ENCODE results near the gene TMEM131. TPM values are rescaled to one million over a fixed set of nuclear protein-coding genes. Genes with fewer than 3 reads are reported as not detected.

The TMEM131 gene
- total and polyA plus RNA-seq, 2 experiments from 2014 or later, result 9.2 to 22.7 TPM

DNA sequence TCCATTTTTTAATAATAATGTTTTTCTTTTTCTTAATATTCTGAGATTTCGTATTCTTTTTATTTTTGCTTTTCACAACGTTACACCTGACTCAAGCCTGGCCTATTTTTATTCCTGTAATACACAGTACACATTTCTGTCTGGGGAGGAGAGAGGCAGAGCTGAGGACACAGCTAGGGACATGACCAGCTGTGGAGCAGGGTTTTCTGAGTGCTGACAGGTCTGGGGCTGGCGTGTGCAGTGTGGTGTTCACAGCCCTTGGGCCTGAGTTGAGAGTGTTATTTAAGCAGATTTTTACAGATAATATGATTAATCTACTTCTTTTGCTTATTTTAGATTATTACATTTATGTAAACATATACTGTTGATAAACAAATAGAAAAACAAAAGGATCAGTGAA lies 226.4 kb downstream of the TMEM131 start:
- H3K4me3 ChIP-seq, result no peak overlapping the region
- H3K27ac ChIP-seq (ENCODE audit: low read depth), result no peak overlapping the region
- DNase-seq (ENCODE audit: low spot score) (no peak), ATAC-seq (no peak)
- Mint-ChIP-seq H3K4me3 (no peak overlapping the region), H3K4me1 (peaks cover 18% of the 10 kb centered on the region), H3K27me3 (ENCODE audit: insufficient read depth, low read depth, poor library complexity) (no peaks in the 10 kb centered on the region), H3K9me3 (no peaks in the 10 kb centered on the region), H3K36me3 (ENCODE audit: low read depth) (peaks cover 4% of the 10 kb centered on the region; the same call in 2 of the 3 replicates), H3K27ac (no peak overlapping the region)
- no peaks in the 10 kb centered on the region for H3F3A ChIP-seq (replicated peaks; ENCODE audit: low read depth)
- H3K79me2 ChIP-seq (replicated peaks; ENCODE audit: insufficient read depth), result no peaks in the 10 kb centered on the region
- H4K20me1 ChIP-seq (replicated peaks; ENCODE audit: insufficient read depth), result peaks cover 7% of the 10 kb centered on the region; the same call in 1 of the 2 replicates
- TF ChIP-seq, protein P1, sequence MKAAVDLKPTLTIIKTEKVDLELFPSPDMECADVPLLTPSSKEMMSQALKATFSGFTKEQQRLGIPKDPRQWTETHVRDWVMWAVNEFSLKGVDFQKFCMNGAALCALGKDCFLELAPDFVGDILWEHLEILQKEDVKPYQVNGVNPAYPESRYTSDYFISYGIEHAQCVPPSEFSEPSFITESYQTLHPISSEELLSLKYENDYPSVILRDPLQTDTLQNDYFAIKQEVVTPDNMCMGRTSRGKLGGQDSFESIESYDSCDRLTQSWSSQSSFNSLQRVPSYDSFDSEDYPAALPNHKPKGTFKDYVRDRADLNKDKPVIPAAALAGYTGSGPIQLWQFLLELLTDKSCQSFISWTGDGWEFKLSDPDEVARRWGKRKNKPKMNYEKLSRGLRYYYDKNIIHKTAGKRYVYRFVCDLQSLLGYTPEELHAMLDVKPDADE (IDR thresholded peaks at IDR 0.05), result no peak
- TF ChIP-seq EZH2 (IDR thresholded peaks at IDR 0.05; ENCODE audit: low read depth, unreplicated experiment) (no peak), CREB1 (CRISPR knock-in tag; IDR thresholded peaks at IDR 0.05; ENCODE audit: low read depth) (no peak), NANOG (IDR thresholded peaks at IDR 0.05; ENCODE audit: borderline replicate concordance) (no peak)
- 0 out of 2 replicates have a peak, but pooled peaks cover 3% of the 10 kb centered on the region for H3K9me2 ChIP-seq (ENCODE audit: insufficient read depth)
- no peak overlapping the region for H2AFZ ChIP-seq
- no peak overlapping the region for H3K4me2 ChIP-seq
- H3K27me3 ChIP-seq (ENCODE audit: insufficient read depth), result no peaks in the 10 kb centered on the region
- peaks cover 9% of the 10 kb centered on the region for H3K4me1 ChIP-seq (ENCODE audit: insufficient read depth)
- H3K36me3 ChIP-seq (ENCODE audit: insufficient read depth), result no peaks in the 10 kb centered on the region

DNA sequence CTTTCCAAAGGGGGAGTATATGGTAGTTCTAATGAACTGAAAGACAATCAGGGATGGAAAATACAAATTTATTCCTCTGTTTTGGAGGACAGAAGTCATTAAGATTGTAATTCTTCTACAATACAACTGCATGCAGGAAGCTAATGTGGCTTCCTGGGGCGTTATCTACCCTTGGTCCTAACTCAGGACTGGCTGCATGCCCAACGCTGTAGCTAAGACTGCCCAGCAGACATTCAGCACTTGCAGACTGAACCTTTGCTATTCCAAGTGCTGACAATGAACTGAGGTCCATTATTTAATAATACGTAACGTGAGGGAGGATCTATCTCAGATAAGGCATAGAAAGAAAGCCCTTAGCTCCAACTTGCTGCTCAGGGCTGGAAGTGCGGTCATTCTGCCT lies 229.2 kb downstream of the TMEM131 start:
- peaks cover 1% of the 10 kb centered on the region for H3K27me3 Mint-ChIP-seq (ENCODE audit: insufficient read depth, low read depth, poor library complexity)
- H3K4me2 ChIP-seq, result no peak overlapping the region
- TF ChIP-seq, protein P2, sequence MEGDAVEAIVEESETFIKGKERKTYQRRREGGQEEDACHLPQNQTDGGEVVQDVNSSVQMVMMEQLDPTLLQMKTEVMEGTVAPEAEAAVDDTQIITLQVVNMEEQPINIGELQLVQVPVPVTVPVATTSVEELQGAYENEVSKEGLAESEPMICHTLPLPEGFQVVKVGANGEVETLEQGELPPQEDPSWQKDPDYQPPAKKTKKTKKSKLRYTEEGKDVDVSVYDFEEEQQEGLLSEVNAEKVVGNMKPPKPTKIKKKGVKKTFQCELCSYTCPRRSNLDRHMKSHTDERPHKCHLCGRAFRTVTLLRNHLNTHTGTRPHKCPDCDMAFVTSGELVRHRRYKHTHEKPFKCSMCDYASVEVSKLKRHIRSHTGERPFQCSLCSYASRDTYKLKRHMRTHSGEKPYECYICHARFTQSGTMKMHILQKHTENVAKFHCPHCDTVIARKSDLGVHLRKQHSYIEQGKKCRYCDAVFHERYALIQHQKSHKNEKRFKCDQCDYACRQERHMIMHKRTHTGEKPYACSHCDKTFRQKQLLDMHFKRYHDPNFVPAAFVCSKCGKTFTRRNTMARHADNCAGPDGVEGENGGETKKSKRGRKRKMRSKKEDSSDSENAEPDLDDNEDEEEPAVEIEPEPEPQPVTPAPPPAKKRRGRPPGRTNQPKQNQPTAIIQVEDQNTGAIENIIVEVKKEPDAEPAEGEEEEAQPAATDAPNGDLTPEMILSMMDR (conservative IDR thresholded peaks at IDR 0.05; ENCODE audit: low read depth in 2 of 2), result no peak
- TF ChIP-seq EZH2 (IDR thresholded peaks at IDR 0.05; ENCODE audit: low read depth, unreplicated experiment), result no peak
- TF ChIP-seq ZNF331 (CRISPR knock-in tag; IDR thresholded peaks at IDR 0.05; ENCODE audit: low read depth), result no peak
- TF ChIP-seq, protein P3, sequence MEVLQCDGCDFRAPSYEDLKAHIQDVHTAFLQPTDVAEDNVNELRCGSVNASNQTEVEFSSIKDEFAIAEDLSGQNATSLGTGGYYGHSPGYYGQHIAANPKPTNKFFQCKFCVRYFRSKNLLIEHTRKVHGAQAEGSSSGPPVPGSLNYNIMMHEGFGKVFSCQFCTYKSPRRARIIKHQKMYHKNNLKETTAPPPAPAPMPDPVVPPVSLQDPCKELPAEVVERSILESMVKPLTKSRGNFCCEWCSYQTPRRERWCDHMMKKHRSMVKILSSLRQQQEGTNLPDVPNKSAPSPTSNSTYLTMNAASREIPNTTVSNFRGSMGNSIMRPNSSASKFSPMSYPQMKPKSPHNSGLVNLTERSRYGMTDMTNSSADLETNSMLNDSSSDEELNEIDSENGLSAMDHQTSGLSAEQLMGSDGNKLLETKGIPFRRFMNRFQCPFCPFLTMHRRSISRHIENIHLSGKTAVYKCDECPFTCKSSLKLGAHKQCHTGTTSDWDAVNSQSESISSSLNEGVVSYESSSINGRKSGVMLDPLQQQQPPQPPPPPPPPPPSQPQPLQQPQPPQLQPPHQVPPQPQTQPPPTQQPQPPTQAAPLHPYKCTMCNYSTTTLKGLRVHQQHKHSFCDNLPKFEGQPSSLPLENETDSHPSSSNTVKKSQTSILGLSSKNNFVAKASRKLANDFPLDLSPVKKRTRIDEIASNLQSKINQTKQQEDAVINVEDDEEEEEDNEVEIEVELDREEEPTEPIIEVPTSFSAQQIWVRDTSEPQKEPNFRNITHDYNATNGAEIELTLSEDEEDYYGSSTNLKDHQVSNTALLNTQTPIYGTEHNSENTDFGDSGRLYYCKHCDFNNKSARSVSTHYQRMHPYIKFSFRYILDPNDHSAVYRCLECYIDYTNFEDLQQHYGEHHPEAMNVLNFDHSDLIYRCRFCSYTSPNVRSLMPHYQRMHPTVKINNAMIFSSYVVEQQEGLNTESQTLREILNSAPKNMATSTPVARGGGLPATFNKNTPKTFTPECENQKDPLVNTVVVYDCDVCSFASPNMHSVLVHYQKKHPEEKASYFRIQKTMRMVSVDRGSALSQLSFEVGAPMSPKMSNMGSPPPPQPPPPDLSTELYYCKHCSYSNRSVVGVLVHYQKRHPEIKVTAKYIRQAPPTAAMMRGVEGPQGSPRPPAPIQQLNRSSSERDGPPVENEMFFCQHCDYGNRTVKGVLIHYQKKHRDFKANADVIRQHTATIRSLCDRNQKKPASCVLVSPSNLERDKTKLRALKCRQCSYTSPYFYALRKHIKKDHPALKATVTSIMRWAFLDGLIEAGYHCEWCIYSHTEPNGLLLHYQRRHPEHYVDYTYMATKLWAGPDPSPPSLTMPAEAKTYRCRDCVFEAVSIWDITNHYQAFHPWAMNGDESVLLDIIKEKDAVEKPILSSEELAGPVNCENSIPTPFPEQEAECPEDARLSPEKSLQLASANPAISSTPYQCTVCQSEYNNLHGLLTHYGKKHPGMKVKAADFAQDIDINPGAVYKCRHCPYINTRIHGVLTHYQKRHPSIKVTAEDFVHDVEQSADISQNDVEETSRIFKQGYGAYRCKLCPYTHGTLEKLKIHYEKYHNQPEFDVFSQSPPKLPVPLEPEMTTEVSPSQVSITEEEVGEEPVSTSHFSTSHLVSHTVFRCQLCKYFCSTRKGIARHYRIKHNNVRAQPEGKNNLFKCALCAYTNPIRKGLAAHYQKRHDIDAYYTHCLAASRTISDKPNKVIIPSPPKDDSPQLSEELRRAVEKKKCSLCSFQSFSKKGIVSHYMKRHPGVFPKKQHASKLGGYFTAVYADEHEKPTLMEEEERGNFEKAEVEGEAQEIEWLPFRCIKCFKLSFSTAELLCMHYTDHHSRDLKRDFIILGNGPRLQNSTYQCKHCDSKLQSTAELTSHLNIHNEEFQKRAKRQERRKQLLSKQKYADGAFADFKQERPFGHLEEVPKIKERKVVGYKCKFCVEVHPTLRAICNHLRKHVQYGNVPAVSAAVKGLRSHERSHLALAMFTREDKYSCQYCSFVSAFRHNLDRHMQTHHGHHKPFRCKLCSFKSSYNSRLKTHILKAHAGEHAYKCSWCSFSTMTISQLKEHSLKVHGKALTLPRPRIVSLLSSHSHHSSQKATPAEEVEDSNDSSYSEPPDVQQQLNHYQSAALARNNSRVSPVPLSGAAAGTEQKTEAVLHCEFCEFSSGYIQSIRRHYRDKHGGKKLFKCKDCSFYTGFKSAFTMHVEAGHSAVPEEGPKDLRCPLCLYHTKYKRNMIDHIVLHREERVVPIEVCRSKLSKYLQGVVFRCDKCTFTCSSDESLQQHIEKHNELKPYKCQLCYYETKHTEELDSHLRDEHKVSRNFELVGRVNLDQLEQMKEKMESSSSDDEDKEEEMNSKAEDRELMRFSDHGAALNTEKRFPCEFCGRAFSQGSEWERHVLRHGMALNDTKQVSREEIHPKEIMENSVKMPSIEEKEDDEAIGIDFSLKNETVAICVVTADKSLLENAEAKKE (CRISPR knock-in tag; IDR thresholded peaks at IDR 0.05), result no peak
- TF ChIP-seq CREB1 (CRISPR knock-in tag; IDR thresholded peaks at IDR 0.05; ENCODE audit: low read depth), result no peak
- TF ChIP-seq ZNF114 (CRISPR knock-in tag; IDR thresholded peaks at IDR 0.05), result no peak
- TF ChIP-seq, protein P4, sequence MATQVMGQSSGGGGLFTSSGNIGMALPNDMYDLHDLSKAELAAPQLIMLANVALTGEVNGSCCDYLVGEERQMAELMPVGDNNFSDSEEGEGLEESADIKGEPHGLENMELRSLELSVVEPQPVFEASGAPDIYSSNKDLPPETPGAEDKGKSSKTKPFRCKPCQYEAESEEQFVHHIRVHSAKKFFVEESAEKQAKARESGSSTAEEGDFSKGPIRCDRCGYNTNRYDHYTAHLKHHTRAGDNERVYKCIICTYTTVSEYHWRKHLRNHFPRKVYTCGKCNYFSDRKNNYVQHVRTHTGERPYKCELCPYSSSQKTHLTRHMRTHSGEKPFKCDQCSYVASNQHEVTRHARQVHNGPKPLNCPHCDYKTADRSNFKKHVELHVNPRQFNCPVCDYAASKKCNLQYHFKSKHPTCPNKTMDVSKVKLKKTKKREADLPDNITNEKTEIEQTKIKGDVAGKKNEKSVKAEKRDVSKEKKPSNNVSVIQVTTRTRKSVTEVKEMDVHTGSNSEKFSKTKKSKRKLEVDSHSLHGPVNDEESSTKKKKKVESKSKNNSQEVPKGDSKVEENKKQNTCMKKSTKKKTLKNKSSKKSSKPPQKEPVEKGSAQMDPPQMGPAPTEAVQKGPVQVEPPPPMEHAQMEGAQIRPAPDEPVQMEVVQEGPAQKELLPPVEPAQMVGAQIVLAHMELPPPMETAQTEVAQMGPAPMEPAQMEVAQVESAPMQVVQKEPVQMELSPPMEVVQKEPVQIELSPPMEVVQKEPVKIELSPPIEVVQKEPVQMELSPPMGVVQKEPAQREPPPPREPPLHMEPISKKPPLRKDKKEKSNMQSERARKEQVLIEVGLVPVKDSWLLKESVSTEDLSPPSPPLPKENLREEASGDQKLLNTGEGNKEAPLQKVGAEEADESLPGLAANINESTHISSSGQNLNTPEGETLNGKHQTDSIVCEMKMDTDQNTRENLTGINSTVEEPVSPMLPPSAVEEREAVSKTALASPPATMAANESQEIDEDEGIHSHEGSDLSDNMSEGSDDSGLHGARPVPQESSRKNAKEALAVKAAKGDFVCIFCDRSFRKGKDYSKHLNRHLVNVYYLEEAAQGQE (IDR thresholded peaks at IDR 0.05; ENCODE audit: unreplicated experiment), result no peak

More for the DNA sequence above, 229.2 kb downstream of the TMEM131 start:
- Histone ChIP-seq H3K27me3 (ENCODE audit: insufficient read depth) (no peaks in the 10 kb centered on the region), H3K4me1 (ENCODE audit: insufficient read depth) (peaks cover 9% of the 10 kb centered on the region), H3K27ac (ENCODE audit: low read depth) (no peak overlapping the region), H3K36me3 (ENCODE audit: insufficient read depth) (no peaks in the 10 kb centered on the region), H2AFZ (no peak overlapping the region), H3K9me2 (ENCODE audit: insufficient read depth) (0 out of 2 replicates have a peak, but pooled peaks cover 3% of the 10 kb centered on the region), H3K4me3 (no peak overlapping the region), H3F3A (replicated peaks; ENCODE audit: low read depth) (no peaks in the 10 kb centered on the region), H3K79me2 (replicated peaks; ENCODE audit: insufficient read depth) (no peaks in the 10 kb centered on the region), H4K20me1 (replicated peaks; ENCODE audit: insufficient read depth) (peaks cover 7% of the 10 kb centered on the region; the same call in 1 of the 2 replicates)
- H3K4me1 Mint-ChIP-seq, result peaks cover 22% of the 10 kb centered on the region
- DNase-seq (ENCODE audit: low spot score) (no peak), ATAC-seq (no peak)
- no peak overlapping the region for H3K27ac Mint-ChIP-seq
- peaks cover 8% of the 10 kb centered on the region; the same call in 2 of the 3 replicates for H3K36me3 Mint-ChIP-seq (ENCODE audit: low read depth)
- no peaks in the 10 kb centered on the region for H3K9me3 Mint-ChIP-seq
- H3K4me3 Mint-ChIP-seq, result no peak overlapping the region
